Mucosa of stomach (tissue), 1 donor: ENCODE measurements around the gene TARS2.
A peak's percentile ranks its signal among the peaks of the same experiment; 100 is the strongest.

Experiments used
- H3K27me3 ChIP-seq: one replicate; pipeline ENCODE4 v1.7.0; 2013; ENCODE audit warnings: mild to moderate bottlenecking, low read length; ENCODE audit not compliant: control insufficient read depth, insufficient read depth
- H3K36me3 ChIP-seq: one replicate; pipeline ENCODE4 v1.7.0; 2013; ENCODE audit warnings: low read length; ENCODE audit not compliant: control insufficient read depth, insufficient read depth
- H3K4me1 ChIP-seq: one replicate; pipeline ENCODE4 v1.7.0; 2013; ENCODE audit warnings: mild to moderate bottlenecking, low read length; ENCODE audit not compliant: control insufficient read depth, insufficient read depth
- H3K4me3 ChIP-seq: one replicate; pipeline ENCODE4 v1.7.0; 2013; ENCODE audit warnings: low read length
- H3K9ac ChIP-seq: one replicate; pipeline ENCODE4 v1.7.0; 2013; ENCODE audit warnings: mild to moderate bottlenecking, low read length, moderate library complexity
- H3K9me3 ChIP-seq: one replicate; pipeline ENCODE4 v1.7.0; 2013; ENCODE audit warnings: mild to moderate bottlenecking, low read length, moderate library complexity; ENCODE audit not compliant: control insufficient read depth
- donor health status: Pancreatic carcinoma.

The TARS2 gene

DNA sequence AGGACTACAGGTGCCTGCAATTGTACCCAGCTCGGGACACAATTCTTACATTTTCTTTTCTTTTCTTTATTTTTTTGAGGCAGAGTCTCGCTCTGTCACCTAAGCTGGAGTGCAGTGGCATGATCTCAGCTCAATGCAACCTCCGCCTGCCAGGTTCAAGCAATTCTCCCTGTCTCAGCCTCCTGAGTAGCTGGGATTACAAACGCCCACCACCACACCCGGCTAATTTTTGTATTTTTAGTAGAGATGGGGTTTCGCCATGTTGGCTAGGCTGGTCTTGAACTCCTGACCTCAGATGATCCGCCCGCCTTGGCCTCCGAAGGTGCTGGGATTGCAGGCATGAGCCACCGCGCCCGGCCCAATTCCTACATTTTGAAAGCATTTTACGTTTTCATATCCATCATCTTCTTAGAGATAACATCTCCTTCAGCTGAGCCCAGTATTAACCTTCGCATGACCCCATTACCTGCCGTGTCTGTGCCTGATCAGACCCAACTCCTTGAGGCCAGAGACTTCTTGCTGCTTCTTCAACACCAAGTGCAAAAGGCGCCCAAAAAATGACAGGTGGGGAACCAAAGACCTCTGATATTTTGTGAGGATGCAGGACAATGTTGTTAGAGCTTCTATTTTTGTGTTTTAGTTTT is 59.2 kb downstream of the TARS2 start:
- Histone ChIP-seq H3K36me3 (no peaks in the 10 kb centered on the region), H3K9me3 (no peaks in the 10 kb centered on the region), H3K27me3 (peaks cover 17% of the 10 kb centered on the region), H3K9ac (no peak overlapping the region), H3K4me3 (no peak overlapping the region), H3K4me1 (peaks cover 21% of the 10 kb centered on the region)

DNA sequence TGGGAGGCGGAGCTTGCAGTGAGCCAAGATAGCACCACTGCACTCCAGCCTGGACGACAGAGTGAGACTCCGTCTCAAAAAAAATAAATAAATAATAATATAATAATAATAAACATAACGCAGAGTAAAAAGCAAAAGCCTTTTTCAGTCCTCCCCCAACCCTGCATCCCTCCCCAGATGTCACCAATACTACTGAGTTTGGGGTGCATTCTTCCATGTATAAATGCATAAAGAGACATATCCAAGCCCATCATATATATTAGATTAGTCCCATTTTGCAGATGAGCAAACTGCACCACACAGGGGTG is 61.1 kb downstream of the TARS2 start:
- Histone ChIP-seq H3K9me3 (no peaks in the 10 kb centered on the region), H3K27me3 (peaks cover 25% of the 10 kb centered on the region), H3K4me1 (peaks cover 34% of the 10 kb centered on the region), H3K36me3 (no peaks in the 10 kb centered on the region), H3K4me3 (peak overlapping the region; percentile 25), H3K9ac (peak overlapping the region; percentile 64)

DNA sequence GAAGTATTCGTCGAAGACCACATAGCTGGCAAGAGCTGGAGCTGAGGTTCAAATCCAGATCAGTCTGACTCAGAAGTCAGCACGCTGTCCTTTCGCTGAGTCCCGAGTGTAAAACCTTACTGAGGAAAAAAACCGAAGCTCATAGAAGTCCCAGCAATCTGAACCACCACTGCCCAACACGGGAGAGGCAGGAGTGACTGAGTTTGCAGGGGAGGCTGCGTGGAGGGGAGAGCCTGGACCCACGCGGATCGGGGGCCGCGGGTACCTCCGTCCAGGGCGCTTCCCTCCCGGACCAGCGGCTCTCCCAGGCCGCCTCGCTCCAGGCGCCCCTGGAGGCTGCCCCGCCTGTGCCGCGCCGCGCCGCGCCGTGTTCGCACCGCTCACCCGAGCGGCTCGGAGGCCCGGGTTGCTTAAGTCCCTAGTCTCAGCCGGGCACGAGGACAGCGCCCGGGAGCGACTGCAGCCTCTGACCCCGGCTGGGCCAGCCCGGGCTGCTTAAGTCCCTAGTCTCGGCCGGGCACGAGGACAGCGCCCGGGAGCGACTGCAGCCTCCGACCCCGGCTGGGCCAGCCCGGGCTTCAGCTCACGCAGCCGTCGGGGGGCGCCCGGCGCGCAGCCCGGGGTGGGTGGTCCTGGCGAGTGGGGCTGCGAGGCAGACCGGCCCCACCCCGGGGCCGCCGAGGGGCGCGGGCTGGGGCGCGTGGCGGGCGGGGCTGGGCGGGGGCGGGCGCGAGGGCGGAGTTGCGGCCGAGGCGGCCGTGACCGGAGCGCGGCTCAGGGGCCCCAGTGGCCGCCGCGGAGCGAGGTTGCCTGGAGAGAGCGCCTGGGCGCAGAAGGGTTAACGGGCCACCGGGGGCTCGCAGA is 61.6 kb downstream of the TARS2 start, which contains the start of gene ADAMTSL4:
Gene ADAMTSL4 (plus strand): TSS at position 777 of the 864 bp plus-strand sequence. CDS start 2,881 bp downstream, outside the sequence.
- Histone ChIP-seq H3K4me3 (peak within 1 kb of the TSS; percentile 25), H3K36me3 (no peaks in the 10 kb centered on the region), H3K27me3 (peaks cover 25% of the 10 kb centered on the region), H3K4me1 (peaks cover 30% of the 10 kb centered on the region), H3K9ac (peak within 1 kb of the TSS; percentile 65), H3K9me3 (no peaks in the 10 kb centered on the region)

DNA sequence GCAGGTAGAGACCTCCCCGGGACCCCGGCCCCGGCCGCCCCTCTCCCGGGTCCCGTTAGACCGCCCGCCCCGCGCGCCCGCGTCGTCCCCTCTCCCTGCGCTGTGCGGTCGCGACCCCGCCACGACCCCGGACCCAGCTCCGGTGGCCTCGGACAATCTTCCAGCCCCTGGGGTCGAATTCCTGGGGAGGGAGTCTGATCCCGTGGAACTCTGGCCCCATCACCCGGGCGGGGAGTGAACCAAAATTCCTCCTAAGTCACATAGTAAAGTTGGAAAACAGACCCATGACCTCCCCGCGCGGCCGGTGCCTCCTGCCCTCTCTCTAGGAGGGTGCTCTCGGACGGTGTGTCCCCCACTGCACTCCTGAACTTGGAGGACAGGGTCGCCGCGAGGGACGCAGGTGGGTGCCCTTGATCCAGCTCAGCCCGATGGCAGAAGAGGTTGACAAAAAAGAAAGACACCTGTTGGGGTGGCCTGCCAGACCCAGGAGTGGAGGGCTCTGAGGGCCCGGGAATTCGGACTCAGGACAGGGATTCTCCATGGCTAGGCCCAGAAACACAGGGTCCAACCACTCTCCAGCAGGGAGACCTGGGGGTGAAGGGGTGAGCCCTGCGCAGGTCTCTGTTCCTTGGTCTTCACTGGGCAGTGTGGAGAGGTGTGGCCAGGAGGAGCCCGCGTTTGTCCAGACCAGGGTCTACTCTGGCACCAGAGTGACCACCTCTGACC is 62.4 kb downstream of the TARS2 start:
- peaks cover 24% of the 10 kb centered on the region for H3K4me1 ChIP-seq

DNA sequence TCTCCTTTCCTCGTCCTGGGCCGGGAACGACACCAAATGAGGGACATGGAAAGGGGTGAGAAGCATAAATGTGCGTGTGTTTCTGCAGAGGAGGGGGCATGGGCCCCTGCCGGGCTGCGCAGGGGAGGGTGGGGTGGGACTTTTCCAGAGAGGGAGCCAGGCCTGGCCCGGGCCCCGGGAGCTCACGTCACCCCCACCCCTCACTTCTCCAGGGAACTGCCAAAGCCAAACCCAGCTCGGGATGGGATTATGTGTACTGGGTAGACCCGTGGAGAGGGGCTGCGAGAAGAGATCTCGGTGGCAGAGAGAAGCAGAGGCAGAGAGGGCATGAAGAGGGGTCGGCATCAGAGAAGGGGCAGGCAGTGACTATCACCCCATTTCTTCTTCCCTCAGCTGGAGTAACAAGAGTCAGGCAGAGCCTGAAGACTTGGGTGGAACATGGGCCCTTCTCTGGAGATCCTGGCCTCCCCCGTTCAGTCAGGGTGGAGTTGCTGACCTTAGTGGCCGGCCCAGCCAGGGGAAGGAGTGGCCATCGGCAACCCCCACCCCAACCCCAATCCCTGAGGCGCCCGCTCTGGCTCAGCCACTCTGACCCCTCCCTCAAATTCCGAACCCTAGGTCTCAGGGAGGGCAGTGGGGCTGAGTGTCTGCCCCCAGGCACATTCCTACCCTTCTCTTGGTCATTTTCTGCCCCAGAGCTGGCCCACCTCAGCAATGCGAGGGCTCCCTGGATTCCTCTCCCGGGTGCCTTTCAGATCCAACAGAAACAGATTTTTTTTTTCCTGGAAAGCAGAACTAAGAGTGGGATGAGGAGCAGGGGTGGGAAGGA is 63.2 kb downstream of the TARS2 start:
- H3K9ac ChIP-seq = peak overlapping the region; percentile 65
- no peaks in the 10 kb centered on the region for H3K9me3 ChIP-seq
- H3K27me3 ChIP-seq = peaks cover 22% of the 10 kb centered on the region
- H3K36me3 ChIP-seq = peaks cover 3% of the 10 kb centered on the region
- no peak overlapping the region for H3K4me3 ChIP-seq
- H3K4me1 ChIP-seq = peaks cover 24% of the 10 kb centered on the region

More for the DNA sequence above, 62.4 kb downstream of the TARS2 start:
- Histone ChIP-seq H3K9me3 (no peaks in the 10 kb centered on the region), H3K4me3 (no peak overlapping the region), H3K27me3 (peaks cover 25% of the 10 kb centered on the region), H3K9ac (peak overlapping the region; percentile 65), H3K36me3 (no peaks in the 10 kb centered on the region)

DNA sequence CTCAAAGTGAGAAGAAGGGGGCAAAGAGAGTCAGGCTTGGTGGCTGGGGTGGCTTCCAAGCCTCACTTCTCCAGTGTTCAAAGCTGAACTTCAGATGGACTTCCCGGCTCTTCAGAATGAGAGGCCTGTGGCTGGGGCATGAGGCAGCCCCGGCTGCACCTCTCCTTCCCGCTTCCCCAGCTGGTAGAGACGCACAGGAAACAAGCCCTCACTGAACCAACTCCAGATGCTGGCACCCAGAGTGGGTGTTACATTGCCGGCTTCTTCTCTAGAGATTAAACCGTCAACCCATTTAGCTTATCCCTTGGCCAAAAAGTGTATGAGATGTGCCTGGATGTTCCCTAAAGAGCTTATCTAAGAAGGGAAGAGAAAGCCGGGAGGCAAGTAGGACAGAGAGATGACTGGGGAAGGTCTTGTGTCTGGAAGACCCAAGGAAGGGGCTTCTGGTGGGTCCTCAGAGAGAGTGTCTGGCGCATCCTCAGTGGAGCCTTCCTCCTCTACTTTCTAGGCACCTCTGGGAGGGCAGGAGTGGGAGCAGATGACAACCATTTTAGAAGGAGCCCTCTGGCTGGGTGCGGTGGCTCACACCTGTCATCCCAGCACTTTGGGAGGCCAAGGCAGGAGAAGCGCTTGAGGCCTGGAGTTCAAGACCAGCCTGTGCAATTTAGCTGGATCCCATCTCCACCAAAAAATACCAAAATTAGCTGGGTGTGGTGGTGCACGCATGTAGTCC is 64.0 kb downstream of the TARS2 start:
- Histone ChIP-seq H3K9ac (no peak overlapping the region), H3K36me3 (peaks cover 7% of the 10 kb centered on the region), H3K27me3 (peaks cover 20% of the 10 kb centered on the region), H3K4me3 (no peak overlapping the region), H3K4me1 (peaks cover 24% of the 10 kb centered on the region), H3K9me3 (no peaks in the 10 kb centered on the region)

DNA sequence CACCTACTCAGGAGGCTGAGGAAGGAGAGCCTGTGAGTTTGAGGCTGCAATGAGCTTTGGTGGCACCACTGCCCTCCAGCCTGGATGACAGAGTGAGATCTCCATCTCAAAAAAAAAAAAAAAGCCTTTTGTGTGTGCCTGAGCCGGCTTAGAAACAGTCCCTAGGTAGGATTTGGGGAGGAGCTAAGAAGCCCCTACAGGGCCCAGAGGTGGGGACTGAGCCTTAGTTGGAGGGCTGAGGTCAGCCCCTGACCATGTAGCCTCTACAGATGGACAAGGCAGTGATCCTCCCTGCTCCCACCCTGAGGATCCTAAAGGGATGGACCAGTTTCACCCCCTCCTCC is 64.5 kb downstream of the TARS2 start:
- H3K9me3 ChIP-seq = no peaks in the 10 kb centered on the region
- no peak overlapping the region for H3K9ac ChIP-seq
- H3K4me1 ChIP-seq = peaks cover 24% of the 10 kb centered on the region
- no peak overlapping the region for H3K4me3 ChIP-seq
- peaks cover 7% of the 10 kb centered on the region for H3K36me3 ChIP-seq
- H3K27me3 ChIP-seq = peaks cover 20% of the 10 kb centered on the region

DNA sequence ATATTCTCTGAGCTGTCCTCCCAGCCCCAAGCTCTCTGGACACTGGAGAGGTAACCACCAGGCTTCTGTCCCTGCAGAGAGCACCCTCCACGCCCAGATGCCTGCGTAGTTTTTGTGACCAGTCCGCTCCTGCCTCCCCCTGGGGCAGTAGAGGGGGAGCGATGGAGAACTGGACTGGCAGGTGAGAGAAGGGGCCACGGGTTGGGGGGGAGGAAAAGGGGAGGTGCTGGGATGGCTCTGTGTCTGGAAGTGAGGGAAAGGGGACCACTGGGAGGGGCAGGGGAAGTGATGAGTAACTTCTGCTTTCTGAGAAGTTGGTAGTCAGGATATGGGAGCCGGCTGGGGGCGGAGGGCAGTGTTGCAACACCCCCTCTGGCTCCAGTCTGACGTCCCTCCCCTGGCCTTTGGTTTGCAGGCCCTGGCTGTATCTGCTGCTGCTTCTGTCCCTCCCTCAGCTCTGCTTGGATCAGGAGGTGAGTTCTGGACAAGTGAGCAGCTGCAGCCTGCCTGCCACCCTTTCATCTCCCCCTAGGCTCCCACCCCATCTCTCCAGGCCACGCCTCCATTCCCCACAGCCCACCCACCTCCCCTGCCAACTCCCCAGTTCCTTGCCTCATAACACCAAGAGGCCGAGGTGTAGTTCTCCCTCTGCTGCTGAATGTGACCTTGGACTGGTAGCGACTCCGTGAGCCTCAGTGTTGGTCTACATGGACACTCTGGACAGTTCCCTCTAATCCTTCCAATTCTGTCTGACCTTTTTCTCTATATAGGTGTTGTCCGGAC is 65.1 kb downstream of the TARS2 start:
- Histone ChIP-seq H3K4me3 (no peak overlapping the region), H3K9me3 (no peaks in the 10 kb centered on the region), H3K4me1 (peaks cover 24% of the 10 kb centered on the region), H3K36me3 (peaks cover 7% of the 10 kb centered on the region), H3K9ac (no peak overlapping the region), H3K27me3 (peaks cover 20% of the 10 kb centered on the region)

DNA sequence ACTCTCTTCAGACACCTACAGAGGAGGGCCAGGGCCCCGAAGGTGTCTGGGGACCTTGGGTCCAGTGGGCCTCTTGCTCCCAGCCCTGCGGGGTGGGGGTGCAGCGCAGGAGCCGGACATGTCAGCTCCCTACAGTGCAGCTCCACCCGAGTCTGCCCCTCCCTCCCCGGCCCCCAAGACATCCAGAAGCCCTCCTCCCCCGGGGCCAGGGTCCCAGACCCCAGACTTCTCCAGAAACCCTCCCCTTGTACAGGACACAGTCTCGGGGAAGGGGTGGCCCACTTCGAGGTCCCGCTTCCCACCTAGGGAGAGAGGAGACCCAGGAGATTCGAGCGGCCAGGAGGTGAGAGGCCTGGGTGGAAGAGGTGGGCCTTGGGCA is 65.7 kb downstream of the TARS2 start:
- Histone ChIP-seq H3K4me3 (no peak overlapping the region), H3K4me1 (peaks cover 24% of the 10 kb centered on the region), H3K27me3 (peaks cover 20% of the 10 kb centered on the region), H3K9me3 (no peaks in the 10 kb centered on the region), H3K36me3 (peaks cover 7% of the 10 kb centered on the region), H3K9ac (no peak overlapping the region)

DNA sequence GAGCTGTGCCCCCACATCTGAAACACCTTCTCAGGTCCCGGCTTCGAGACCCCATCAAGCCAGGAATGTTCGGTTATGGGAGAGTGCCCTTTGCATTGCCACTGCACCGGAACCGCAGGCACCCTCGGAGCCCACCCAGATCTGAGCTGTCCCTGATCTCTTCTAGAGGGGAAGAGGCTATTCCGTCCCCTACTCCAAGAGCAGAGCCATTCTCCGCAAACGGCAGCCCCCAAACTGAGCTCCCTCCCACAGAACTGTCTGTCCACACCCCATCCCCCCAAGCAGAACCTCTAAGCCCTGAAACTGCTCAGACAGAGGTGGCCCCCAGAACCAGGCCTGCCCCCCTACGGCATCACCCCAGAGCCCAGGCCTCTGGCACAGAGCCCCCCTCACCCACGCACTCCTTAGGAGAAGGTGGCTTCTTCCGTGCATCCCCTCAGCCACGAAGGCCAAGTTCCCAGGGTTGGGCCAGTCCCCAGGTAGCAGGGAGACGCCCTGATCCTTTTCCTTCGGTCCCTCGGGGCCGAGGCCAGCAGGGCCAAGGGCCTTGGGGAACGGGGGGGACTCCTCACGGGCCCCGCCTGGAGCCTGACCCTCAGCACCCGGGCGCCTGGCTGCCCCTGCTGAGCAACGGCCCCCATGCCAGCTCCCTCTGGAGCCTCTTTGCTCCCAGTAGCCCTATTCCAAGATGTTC is 66.3 kb downstream of the TARS2 start:
- H3K36me3 ChIP-seq = peaks cover 7% of the 10 kb centered on the region
- no peak overlapping the region for H3K4me3 ChIP-seq
- H3K9me3 ChIP-seq = no peaks in the 10 kb centered on the region
- no peak overlapping the region for H3K9ac ChIP-seq
- peaks cover 20% of the 10 kb centered on the region for H3K27me3 ChIP-seq
- H3K4me1 ChIP-seq = peaks cover 23% of the 10 kb centered on the region
